CD4-positive, alpha-beta T cell (primary cell): ENCODE measurements around the gene TCHP. TPM values are rescaled to one million over a fixed set of nuclear protein-coding genes. Genes with fewer than 3 reads are reported as not detected.

Experiments
- ATAC-seq: fragments of 200-7000 bp; cut with Tn5 transposase; one replicate; pipeline ENCODE4 v1.10.0; 2022; ENCODE audit warnings: mild to moderate bottlenecking; ENCODE audit not compliant: poor library complexity
- CTCF ChIA-PET: fragments of 350-600 bp; sonication (Branson Sonifier 250); formaldehyde crosslinking; loops from one replicate; lab custom pipeline; 2021; ENCODE audit warnings: antibody characterized with exemption, inconsistent platforms; lab: Charles Lee
- POLR2A ChIA-PET: fragments of 350-600 bp; sonication (Branson Sonifier 250); formaldehyde crosslinking; loops from one replicate; lab custom pipeline; 2021; ENCODE audit warnings: antibody characterized with exemption, inconsistent platforms; lab: Charles Lee
- DNase-seq, 14 experiments: peaks; one replicate each; pipeline ENCODE4 v3.0.0-alpha.2; 2013 to 2020; ENCODE audit warnings: mixed read lengths in 2 of 14
- H3K27ac ChIP-seq, 2 donors: one replicate each; pipeline versions ENCODE4 v1.5.1 to v1.7.0; 2013; ENCODE audit warnings: low read length in 2 of 2, low read depth in 1 of 2, mild to moderate bottlenecking in 1 of 2
- H3K27me3 ChIP-seq, 2 experiments: 1 replicate in 1 of 2; 2 replicates in 1 of 2; pipeline versions ENCODE4 v1.6.1 to v1.7.0; 2013; ENCODE audit warnings: low read length in 2 of 2, control low read depth in 1 of 2, mild to moderate bottlenecking in 1 of 2, moderate library complexity in 1 of 2; ENCODE audit not compliant: insufficient read depth in 2 of 2, control insufficient read depth in 1 of 2
- H3K36me3 ChIP-seq: one replicate; pipeline ENCODE4 v1.6.1; 2013; ENCODE audit warnings: low read length, control low read depth; ENCODE audit not compliant: insufficient read depth
- H3K4me1 ChIP-seq: one replicate; pipeline ENCODE4 v1.6.1; 2013; ENCODE audit warnings: low read length, control low read depth; ENCODE audit not compliant: insufficient read depth
- H3K4me3 ChIP-seq: one replicate; pipeline ENCODE4 v1.5.1; 2013; ENCODE audit warnings: mild to moderate bottlenecking, low read length, moderate library complexity
- H3K9me3 ChIP-seq, 2 experiments: 1 replicate in 1 of 2; 2 replicates in 1 of 2; pipeline versions ENCODE4 v1.6.1 to v1.7.0; 2013; ENCODE audit warnings: low read length in 2 of 2, mild to moderate bottlenecking in 2 of 2, control low read depth in 1 of 2, moderate library complexity in 1 of 2; ENCODE audit not compliant: control insufficient read depth in 1 of 2, insufficient read depth in 1 of 2
- H3K27ac Mint-ChIP-seq: one replicate; pipeline ENCODE4 v1.8.0; 2020; ENCODE audit warnings: mixed read lengths
- H3K27me3 Mint-ChIP-seq: one replicate; pipeline ENCODE4 v1.8.0; 2021; ENCODE audit warnings: mixed read lengths
- H3K36me3 Mint-ChIP-seq: one replicate; pipeline ENCODE4 v1.8.0; 2021; ENCODE audit warnings: low read depth, mixed read lengths
- H3K4me1 Mint-ChIP-seq: one replicate; pipeline ENCODE4 v1.8.0; 2021; ENCODE audit warnings: low read depth, mixed read lengths
- H3K4me3 Mint-ChIP-seq: one replicate; pipeline ENCODE4 v1.8.0; 2020; ENCODE audit warnings: mild to moderate bottlenecking, mixed read lengths
- H3K9me3 Mint-ChIP-seq: one replicate; pipeline ENCODE4 v1.8.0; 2020; ENCODE audit warnings: mixed read lengths
- CTCF ChIP-seq: fragments of 200-600 bp; IDR thresholded peaks from one replicate; pipeline ENCODE4 v1.8.0; 2022; ENCODE audit warnings: antibody characterized with exemption, mild to moderate bottlenecking
- intact Hi-C, 2 experiments: fragments of 100-400 bp; cut with DNase I in 1 of 2; cut with micrococcal nuclease in 1 of 2; formaldehyde crosslinking; loops; one replicate each; pipeline versions ENCODE4 v1.15.1 to v1.9.0; 2023 to 2025; cut with DNase I, micrococcal nuclease
- total RNA-seq, 174 experiments: library from RNA in 2 of 174; stranded (reverse) in 2 of 174; gene quantifications; one replicate each; pipeline ENCODE4 v1.2.3 and lab custom pipeline; 2021 to 2026

Gene TCHP
- total RNA-seq, 2 experiments from 2014 or later, result 13.2 to 13.6 TPM

- POLR2A ChIA-PET, result no interaction called here
- H3K36me3 ChIP-seq, result peaks cover 81% of the 10 kb centered on the region
Observed at GRCh38 chr12:109952873-109953272, 52.8 kb downstream of the TCHP start.

GRCh38 chr12:109953656-109954055 lies 53.6 kb downstream of the TCHP start:
- no peak for TF ChIP-seq CTCF
- Histone ChIP-seq H3K4me3 (no peak overlapping the region), H3K36me3 (peaks cover 80% of the 10 kb centered on the region), H3K27me3 (no peaks in the 10 kb centered on the region), H3K27ac (no peak overlapping the region), H3K4me1 (no peaks in the 10 kb centered on the region), H3K9me3 (no peaks in the 10 kb centered on the region)
- H3K9me3 Mint-ChIP-seq, result no peaks in the 10 kb centered on the region
- no peak overlapping the region for H3K4me3 Mint-ChIP-seq
- peaks cover 89% of the 10 kb centered on the region for H3K36me3 Mint-ChIP-seq
- H3K4me1 Mint-ChIP-seq, result peaks cover 5% of the 10 kb centered on the region
- intact Hi-C loops, result no loop called here
- CTCF ChIA-PET, result no interaction called here
- no peak for ATAC-seq
- no peak overlapping the region for H3K27ac Mint-ChIP-seq
- POLR2A ChIA-PET, result no interaction called here
- no peak for DNase-seq
- H3K27me3 Mint-ChIP-seq, result no peaks in the 10 kb centered on the region

More at GRCh38 chr12:109952873-109953272, 52.8 kb downstream of the TCHP start:
- Histone ChIP-seq H3K4me3 (no peak overlapping the region), H3K27ac (no peak overlapping the region), H3K27me3 (no peaks in the 10 kb centered on the region), H3K9me3 (no peaks in the 10 kb centered on the region), H3K4me1 (peaks cover 5% of the 10 kb centered on the region)
- CTCF ChIA-PET, result no interaction called here
- no peak overlapping the region for H3K4me3 Mint-ChIP-seq
- DNase-seq (no peak), ATAC-seq (no peak)
- H3K36me3 Mint-ChIP-seq, result peaks cover 91% of the 10 kb centered on the region
- H3K9me3 Mint-ChIP-seq, result no peaks in the 10 kb centered on the region
- H3K27ac Mint-ChIP-seq, result peak overlapping the region; percentile 13
- H3K27me3 Mint-ChIP-seq, result no peaks in the 10 kb centered on the region
- intact Hi-C loops, result no loop called here
- TF ChIP-seq CTCF, result no peak
- H3K4me1 Mint-ChIP-seq, result peaks cover 13% of the 10 kb centered on the region

GRCh38 chr12:109958374-109958773 lies 58.3 kb downstream of the TCHP start:
- CTCF ChIA-PET, result interaction anchor here (0.7 kb wide), 1 partner anchor 857 kb away, joined by 3 read pairs; no protein-coding TSS in a partner anchor
- DNase-seq (no peak), ATAC-seq (no peak)
- Mint-ChIP-seq H3K36me3 (peaks cover 88% of the 10 kb centered on the region), H3K27ac (no peak overlapping the region), H3K27me3 (no peaks in the 10 kb centered on the region), H3K9me3 (no peaks in the 10 kb centered on the region), H3K4me3 (no peak overlapping the region), H3K4me1 (peaks cover 2% of the 10 kb centered on the region)
- intact Hi-C loops, result no loop called here
- Histone ChIP-seq H3K4me3 (no peak overlapping the region), H3K36me3 (peaks cover 78% of the 10 kb centered on the region), H3K9me3 (no peaks in the 10 kb centered on the region), H3K27ac (no peak overlapping the region), H3K27me3 (no peaks in the 10 kb centered on the region), H3K4me1 (peaks cover 2% of the 10 kb centered on the region)
- no peak for TF ChIP-seq CTCF
- POLR2A ChIA-PET, result interaction anchor here (0.6 kb wide), 1 partner anchor 10 kb away, joined by 5 read pairs; no protein-coding TSS in a partner anchor
